HEK293 (cell line): ENCODE data around the gene NEK1.

Experiments
- CTCF ChIA-PET: fragments of 350-600 bp; formaldehyde crosslinking; extraction: SDS; loops from one replicate; lab custom pipeline; 2021; ENCODE audit warnings: antibody characterized with exemption; lab: Yijun Ruan, JAX
- POLR2A ChIA-PET: fragments of 300-600 bp; formaldehyde crosslinking; extraction: SDS; loops from one replicate; lab custom pipeline; 2020; ENCODE audit warnings: antibody characterized with exemption, inconsistent platforms; lab: Yijun Ruan, JAX
- H3K27ac ChIP-seq: fragments of 200-500 bp; sonication (Bioruptor generic); 2 replicates; pipeline ENCODE4 v1.5.1; 2014; ENCODE audit warnings: low read depth, low read length, control low read depth, inconsistent platforms; ENCODE audit errors: extremely low read depth
- H3K36me3 ChIP-seq, 2 experiments: fragments of 200-500 bp in 1 of 2; sonication (Bioruptor generic) in 1 of 2; 1 replicate in 1 of 2; 2 replicates in 1 of 2; pipeline ENCODE4 v1.5.1; 2014 to 2017; ENCODE audit warnings: inconsistent platforms in 2 of 2, low read length in 2 of 2; ENCODE audit not compliant: control insufficient read depth in 2 of 2, insufficient read depth in 1 of 2
- H3K4me1 ChIP-seq: fragments of 200-500 bp; sonication (Bioruptor generic); 2 replicates; pipeline ENCODE4 v1.5.1; 2014; ENCODE audit warnings: mild to moderate bottlenecking, low read length, inconsistent platforms; ENCODE audit not compliant: control insufficient read depth, insufficient read depth
- H3K4me3 ChIP-seq: 2 replicates; pipeline ENCODE4 v1.5.1; 2011; ENCODE audit warnings: low read depth, mild to moderate bottlenecking, control low read depth, low read length, moderate library complexity
- H3K9me3 ChIP-seq: fragments of 200-500 bp; sonication (Bioruptor generic); 2 replicates; pipeline ENCODE4 v1.5.1; 2014; ENCODE audit warnings: low read depth, low read length, inconsistent platforms; ENCODE audit not compliant: control insufficient read depth, insufficient read depth
- FEZF1 ChIP-seq: fragments of 450-650 bp; formaldehyde crosslinking; IDR thresholded peaks from 2 replicates; pipeline ENCODE4 v1.5.1; 2016; ENCODE audit warnings: missing biosample characterization, missing genetic modification characterization
- GFI1B ChIP-seq: fragments of 450-650 bp; formaldehyde crosslinking; IDR thresholded peaks from 2 replicates; pipeline ENCODE4 v1.5.1; 2016; ENCODE audit warnings: missing biosample characterization, missing genetic modification characterization
- GLI2 ChIP-seq: fragments of 450-650 bp; formaldehyde crosslinking; IDR thresholded peaks from 2 replicates; pipeline ENCODE4; 2017; ENCODE audit warnings: missing biosample characterization, missing genetic modification characterization, low read depth, borderline replicate concordance
- GLIS1 ChIP-seq: fragments of 450-650 bp; formaldehyde crosslinking; IDR thresholded peaks from 2 replicates; pipeline ENCODE4 v1.5.1; 2016; ENCODE audit warnings: missing biosample characterization, missing genetic modification characterization
- HOXD13 ChIP-seq: sonication (generic); formaldehyde crosslinking; IDR thresholded peaks from 2 replicates; pipeline ENCODE4 v1.8.0; 2022; ENCODE audit warnings: missing genetic modification reagents, borderline replicate concordance
- MYNN ChIP-seq: fragments of 450-650 bp; formaldehyde crosslinking; IDR thresholded peaks from 2 replicates; pipeline ENCODE4 v1.5.1; 2016; ENCODE audit warnings: missing biosample characterization, missing genetic modification characterization, borderline replicate concordance
- MZF1 ChIP-seq: fragments of 450-650 bp; formaldehyde crosslinking; IDR thresholded peaks from 2 replicates; pipeline ENCODE4 v1.5.1; 2017; ENCODE audit warnings: missing biosample characterization, missing genetic modification characterization, borderline replicate concordance
- OSR2 ChIP-seq: fragments of 450-650 bp; formaldehyde crosslinking; IDR thresholded peaks from 2 replicates; pipeline ENCODE4 v1.5.1; 2016; ENCODE audit warnings: missing biosample characterization, missing genetic modification characterization
- RBAK ChIP-seq: fragments of 450-650 bp; formaldehyde crosslinking; IDR thresholded peaks from 2 replicates; pipeline ENCODE4 v1.5.1; 2016; ENCODE audit warnings: missing biosample characterization, missing genetic modification characterization
- ZBTB21 ChIP-seq: fragments of 450-650 bp; formaldehyde crosslinking; IDR thresholded peaks from 2 replicates; pipeline ENCODE4 v1.5.1; 2017; ENCODE audit warnings: missing biosample characterization, missing genetic modification characterization
- ZNF132 ChIP-seq: fragments of 450-650 bp; formaldehyde crosslinking; IDR thresholded peaks from 2 replicates; pipeline ENCODE4 v1.5.1; 2017; ENCODE audit warnings: missing biosample characterization, missing genetic modification characterization, borderline replicate concordance
- ZNF2 ChIP-seq: fragments of 450-650 bp; formaldehyde crosslinking; IDR thresholded peaks from 2 replicates; pipeline ENCODE4 v1.5.1; 2016; ENCODE audit warnings: missing biosample characterization, missing genetic modification characterization
- ZNF214 ChIP-seq: fragments of 450-650 bp; formaldehyde crosslinking; IDR thresholded peaks from 2 replicates; pipeline ENCODE4 v1.5.1; 2017; ENCODE audit warnings: missing biosample characterization, mild to moderate bottlenecking, missing genetic modification characterization, borderline replicate concordance
- ZNF24 ChIP-seq: fragments of 450-650 bp; formaldehyde crosslinking; IDR thresholded peaks from 2 replicates; pipeline ENCODE4 v1.5.1; 2016; ENCODE audit warnings: missing biosample characterization, missing genetic modification characterization
- ZNF248 ChIP-seq: fragments of 450-650 bp; formaldehyde crosslinking; IDR thresholded peaks from 2 replicates; pipeline ENCODE4 v1.5.1; 2017; ENCODE audit warnings: missing biosample characterization, missing genetic modification characterization
- ZNF302 ChIP-seq: fragments of 450-650 bp; formaldehyde crosslinking; IDR thresholded peaks from 2 replicates; pipeline ENCODE4 v1.5.1; 2016; ENCODE audit warnings: missing biosample characterization, missing genetic modification characterization, low read depth
- ZNF341 ChIP-seq: fragments of 450-650 bp; formaldehyde crosslinking; IDR thresholded peaks from 2 replicates; pipeline ENCODE4; 2016; ENCODE audit warnings: low read depth, missing biosample characterization, missing genetic modification characterization
- ZNF48 ChIP-seq: fragments of 450-650 bp; formaldehyde crosslinking; IDR thresholded peaks from 2 replicates; pipeline ENCODE4 v1.5.1; 2016; ENCODE audit warnings: missing biosample characterization, missing genetic modification characterization
- ZNF521 ChIP-seq: fragments of 450-650 bp; formaldehyde crosslinking; IDR thresholded peaks from 2 replicates; pipeline ENCODE4 v1.5.1; 2017; ENCODE audit warnings: missing biosample characterization, mild to moderate bottlenecking, missing genetic modification characterization
- ZNF561 ChIP-seq: fragments of 450-650 bp; IDR thresholded peaks from 2 replicates; pipeline ENCODE4 v1.5.1; 2018; ENCODE audit warnings: missing biosample characterization, missing genetic modification characterization, borderline replicate concordance
- ZNF596 ChIP-seq: fragments of 450-650 bp; IDR thresholded peaks from 2 replicates; pipeline ENCODE4 v1.5.0; 2018; ENCODE audit warnings: missing biosample characterization, mild to moderate bottlenecking, missing genetic modification characterization, moderate library complexity
- ZNF629 ChIP-seq: fragments of 450-650 bp; formaldehyde crosslinking; IDR thresholded peaks from 2 replicates; pipeline ENCODE4 v1.5.1; 2017; ENCODE audit warnings: missing biosample characterization, missing genetic modification characterization
- ZNF677 ChIP-seq: fragments of 450-650 bp; IDR thresholded peaks from 2 replicates; pipeline ENCODE4 v1.5.0; 2018; ENCODE audit warnings: missing biosample characterization, mild to moderate bottlenecking, missing genetic modification characterization, moderate library complexity
- ZNF747 ChIP-seq: fragments of 450-650 bp; formaldehyde crosslinking; IDR thresholded peaks from 2 replicates; pipeline ENCODE4 v1.5.1; 2016; ENCODE audit warnings: missing biosample characterization, missing genetic modification characterization
- ZNF768 ChIP-seq: fragments of 450-650 bp; formaldehyde crosslinking; IDR thresholded peaks from 2 replicates; pipeline ENCODE4 v1.5.1; 2018; ENCODE audit warnings: missing biosample characterization, mild to moderate bottlenecking, missing genetic modification characterization
- ZNF792 ChIP-seq: fragments of 450-650 bp; formaldehyde crosslinking; IDR thresholded peaks from 2 replicates; pipeline ENCODE4 v1.5.1; 2016; ENCODE audit warnings: missing biosample characterization, missing genetic modification characterization
- TF ChIP-seq, protein P1 (sequence below): fragments of 450-650 bp; formaldehyde crosslinking; IDR thresholded peaks from 2 replicates; pipeline ENCODE4 v1.5.1; 2016; ENCODE audit warnings: missing biosample characterization, missing genetic modification characterization
- TF ChIP-seq, protein P2 (sequence below): fragments of 450-650 bp; formaldehyde crosslinking; IDR thresholded peaks from 2 replicates; pipeline ENCODE4; 2016; ENCODE audit warnings: missing biosample characterization, missing genetic modification characterization
- TF ChIP-seq, protein P3 (sequence below): fragments of 450-650 bp; formaldehyde crosslinking; IDR thresholded peaks from 2 replicates; pipeline ENCODE4 v1.5.1; 2017; ENCODE audit warnings: missing biosample characterization, missing genetic modification characterization
- TF ChIP-seq, protein P4 (sequence below): fragments of 450-650 bp; formaldehyde crosslinking; optimal IDR thresholded peaks from 2 replicates; pipeline ENCODE3; 2016; ENCODE audit warnings: missing biosample characterization, mild to moderate bottlenecking, missing genetic modification characterization
- TF ChIP-seq, protein P5 (sequence below): fragments of 450-650 bp; formaldehyde crosslinking; IDR thresholded peaks from 2 replicates; pipeline ENCODE4 v1.5.1; 2016; ENCODE audit warnings: missing biosample characterization, missing genetic modification characterization

The NEK1 gene

DNA sequence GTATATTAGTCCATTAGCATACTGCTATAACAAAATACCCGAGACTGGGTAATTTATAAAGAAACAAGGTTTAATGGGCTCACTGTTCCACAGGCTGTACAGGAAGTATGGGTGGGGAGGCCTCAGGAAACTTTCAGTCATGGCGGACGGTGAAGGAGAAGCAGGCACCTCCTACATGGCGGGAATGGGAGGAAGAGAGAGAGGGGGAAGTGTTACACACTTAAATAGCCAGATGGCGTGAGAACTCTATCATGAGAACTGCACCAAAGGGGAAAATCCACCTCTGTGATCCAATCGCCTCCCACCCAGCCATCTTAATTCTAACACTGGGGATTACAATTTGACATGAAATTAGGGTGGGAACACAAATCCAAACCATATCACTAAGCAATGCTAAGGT is 242.7 kb downstream of the NEK1 start:
- Histone ChIP-seq H3K27ac (no peak overlapping the region), H3K4me1 (no peaks in the 10 kb centered on the region), H3K9me3 (no peaks in the 10 kb centered on the region), H3K4me3 (no peak overlapping the region), H3K36me3 (no peaks in the 10 kb centered on the region)
- CTCF ChIA-PET, result no interaction called here
- no peak for TF ChIP-seq MYNN (tag by site-specific recombination)
- TF ChIP-seq ZNF341 (tag by site-specific recombination), result no peak
- TF ChIP-seq ZNF768 (tag by site-specific recombination), result no peak
- TF ChIP-seq, protein P1, sequence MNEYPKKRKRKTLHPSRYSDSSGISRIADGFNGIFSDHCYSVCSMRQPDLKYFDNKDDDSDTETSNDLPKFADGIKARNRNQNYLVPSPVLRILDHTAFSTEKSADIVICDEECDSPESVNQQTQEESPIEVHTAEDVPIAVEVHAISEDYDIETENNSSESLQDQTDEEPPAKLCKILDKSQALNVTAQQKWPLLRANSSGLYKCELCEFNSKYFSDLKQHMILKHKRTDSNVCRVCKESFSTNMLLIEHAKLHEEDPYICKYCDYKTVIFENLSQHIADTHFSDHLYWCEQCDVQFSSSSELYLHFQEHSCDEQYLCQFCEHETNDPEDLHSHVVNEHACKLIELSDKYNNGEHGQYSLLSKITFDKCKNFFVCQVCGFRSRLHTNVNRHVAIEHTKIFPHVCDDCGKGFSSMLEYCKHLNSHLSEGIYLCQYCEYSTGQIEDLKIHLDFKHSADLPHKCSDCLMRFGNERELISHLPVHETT (tag by site-specific recombination), result no peak
- TF ChIP-seq ZNF747 (tag by site-specific recombination), result no peak
- no peak for TF ChIP-seq ZNF677 (tag by site-specific recombination)
- no peak for TF ChIP-seq ZNF2 (tag by site-specific recombination)
- TF ChIP-seq MZF1 (tag by site-specific recombination), result no peak
- TF ChIP-seq ZNF24 (tag by site-specific recombination), result no peak
- no peak for TF ChIP-seq ZBTB21 (tag by site-specific recombination)
- TF ChIP-seq RBAK (tag by site-specific recombination), result no peak
- no peak for TF ChIP-seq GFI1B (tag by site-specific recombination)
- no peak for TF ChIP-seq GLI2 (tag by site-specific recombination)
- TF ChIP-seq, protein P2, sequence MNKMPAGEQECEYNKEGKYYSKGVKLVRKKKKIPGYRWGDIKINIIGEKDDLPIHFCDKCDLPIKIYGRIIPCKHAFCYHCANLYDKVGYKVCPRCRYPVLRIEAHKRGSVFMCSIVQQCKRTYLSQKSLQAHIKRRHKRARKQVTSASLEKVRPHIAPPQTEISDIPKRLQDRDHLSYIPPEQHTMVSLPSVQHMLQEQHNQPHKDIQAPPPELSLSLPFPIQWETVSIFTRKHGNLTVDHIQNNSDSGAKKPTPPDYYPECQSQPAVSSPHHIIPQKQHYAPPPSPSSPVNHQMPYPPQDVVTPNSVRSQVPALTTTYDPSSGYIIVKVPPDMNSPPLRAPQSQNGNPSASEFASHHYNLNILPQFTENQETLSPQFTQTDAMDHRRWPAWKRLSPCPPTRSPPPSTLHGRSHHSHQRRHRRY (tag by site-specific recombination), result no peak
- no peak for TF ChIP-seq ZNF132 (tag by site-specific recombination)
- no peak for TF ChIP-seq GLIS1 (tag by site-specific recombination)
- TF ChIP-seq ZNF521 (tag by site-specific recombination), result no peak
- TF ChIP-seq FEZF1 (tag by site-specific recombination), result no peak
- POLR2A ChIA-PET, result no interaction called here

DNA sequence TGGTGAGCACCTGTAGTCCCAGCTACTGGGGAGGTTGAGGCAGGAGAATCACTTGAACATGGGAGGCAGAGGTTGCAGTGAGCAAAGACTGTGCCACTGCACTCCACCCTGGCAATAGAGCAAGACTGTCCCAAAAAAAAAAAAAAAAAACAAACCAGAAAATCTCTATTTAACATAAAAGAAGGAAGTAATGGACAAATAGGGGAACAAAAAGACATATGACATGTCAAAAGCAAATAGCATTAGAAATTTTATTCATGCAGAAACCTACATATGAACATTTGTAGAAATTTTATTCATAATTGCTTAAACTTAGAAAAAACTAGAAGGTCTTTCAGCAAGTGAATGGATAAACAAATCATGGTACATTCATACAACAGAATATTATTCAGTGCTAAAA is 244.6 kb downstream of the NEK1 start:
- H3K27ac ChIP-seq, result no peak overlapping the region
- H3K4me3 ChIP-seq, result no peak overlapping the region
- H3K36me3 ChIP-seq, result no peaks in the 10 kb centered on the region
- H3K4me1 ChIP-seq, result no peaks in the 10 kb centered on the region
- H3K9me3 ChIP-seq, result no peaks in the 10 kb centered on the region
- POLR2A ChIA-PET, result no interaction called here
- TF ChIP-seq, protein P3, sequence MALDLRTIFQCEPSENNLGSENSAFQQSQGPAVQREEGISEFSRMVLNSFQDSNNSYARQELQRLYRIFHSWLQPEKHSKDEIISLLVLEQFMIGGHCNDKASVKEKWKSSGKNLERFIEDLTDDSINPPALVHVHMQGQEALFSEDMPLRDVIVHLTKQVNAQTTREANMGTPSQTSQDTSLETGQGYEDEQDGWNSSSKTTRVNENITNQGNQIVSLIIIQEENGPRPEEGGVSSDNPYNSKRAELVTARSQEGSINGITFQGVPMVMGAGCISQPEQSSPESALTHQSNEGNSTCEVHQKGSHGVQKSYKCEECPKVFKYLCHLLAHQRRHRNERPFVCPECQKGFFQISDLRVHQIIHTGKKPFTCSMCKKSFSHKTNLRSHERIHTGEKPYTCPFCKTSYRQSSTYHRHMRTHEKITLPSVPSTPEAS (tag by site-specific recombination), result no peak
- TF ChIP-seq ZNF561 (no peak), ZNF792 (tag by site-specific recombination) (no peak), HOXD13 (CRISPR knock-in tag) (no peak), ZNF248 (tag by site-specific recombination) (no peak), ZNF48 (no peak), GLI2 (tag by site-specific recombination) (no peak), OSR2 (no peak), ZNF214 (tag by site-specific recombination) (no peak), ZNF629 (tag by site-specific recombination) (no peak), ZNF596 (tag by site-specific recombination) (no peak), ZNF302 (no peak)
- TF ChIP-seq, protein P4, sequence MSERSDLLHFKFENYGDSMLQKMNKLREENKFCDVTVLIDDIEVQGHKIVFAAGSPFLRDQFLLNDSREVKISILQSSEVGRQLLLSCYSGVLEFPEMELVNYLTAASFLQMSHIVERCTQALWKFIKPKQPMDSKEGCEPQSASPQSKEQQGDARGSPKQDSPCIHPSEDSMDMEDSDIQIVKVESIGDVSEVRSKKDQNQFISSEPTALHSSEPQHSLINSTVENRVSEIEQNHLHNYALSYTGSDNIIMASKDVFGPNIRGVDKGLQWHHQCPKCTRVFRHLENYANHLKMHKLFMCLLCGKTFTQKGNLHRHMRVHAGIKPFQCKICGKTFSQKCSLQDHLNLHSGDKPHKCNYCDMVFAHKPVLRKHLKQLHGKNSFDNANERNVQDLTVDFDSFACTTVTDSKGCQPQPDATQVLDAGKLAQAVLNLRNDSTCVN (tag by site-specific recombination), result no peak
- TF ChIP-seq, protein P5, sequence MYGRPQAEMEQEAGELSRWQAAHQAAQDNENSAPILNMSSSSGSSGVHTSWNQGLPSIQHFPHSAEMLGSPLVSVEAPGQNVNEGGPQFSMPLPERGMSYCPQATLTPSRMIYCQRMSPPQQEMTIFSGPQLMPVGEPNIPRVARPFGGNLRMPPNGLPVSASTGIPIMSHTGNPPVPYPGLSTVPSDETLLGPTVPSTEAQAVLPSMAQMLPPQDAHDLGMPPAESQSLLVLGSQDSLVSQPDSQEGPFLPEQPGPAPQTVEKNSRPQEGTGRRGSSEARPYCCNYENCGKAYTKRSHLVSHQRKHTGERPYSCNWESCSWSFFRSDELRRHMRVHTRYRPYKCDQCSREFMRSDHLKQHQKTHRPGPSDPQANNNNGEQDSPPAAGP (tag by site-specific recombination), result no peak
- CTCF ChIA-PET, result interaction anchor here (0.6 kb wide), 1 partner anchor 255 kb away, joined by 3 read pairs; no protein-coding TSS in a partner anchor
